ENCODE results near the gene GALR2.
A peak's percentile ranks its signal among the peaks of the same experiment; 100 is the strongest.
"Not testable (repeated sequence)": the region's sequence is repeated elsewhere in the genome, so short reads cannot be mapped to it uniquely, and the experiment has no call there.

Gene GALR2

GRCh38 chr17:76049836-76050537, 24.6 kb upstream of the GALR2 start:
- DNase-seq (ENCODE audit: low read depth), result no peak

- no peak for DNase-seq (ENCODE audit: low read depth)
These were observed 23.8 kb upstream of the GALR2 start for GRCh38 chr17:76050538-76051467.

GRCh38 chr17:76051561-76051960, 23.0 kb upstream of the GALR2 start:
- DNase-seq (ENCODE audit: low read depth), result no peak

- DNase-seq (ENCODE audit: low read depth), result peak; percentile 69
These were observed 21.1 kb upstream of the GALR2 start for GRCh38 chr17:76053246-76054111.

GRCh38 chr17:76054112-76054476, 20.5 kb upstream of the GALR2 start:
- DNase-seq (ENCODE audit: low read depth), result peak; percentile 30

GRCh38 chr17:76056882-76057281, 17.7 kb upstream of the GALR2 start:
- DNase-seq (ENCODE audit: low read depth), result no peak

- DNase-seq (ENCODE audit: low read depth), result not testable (repeated sequence)
These were observed 16.3 kb upstream of the GALR2 start for GRCh38 chr17:76058264-76058663.

GRCh38 chr17:76063875-76064546, 10.6 kb upstream of the GALR2 start:
- no peak for DNase-seq (ENCODE audit: low read depth)

GRCh38 chr17:76065775-76066174, 8.8 kb upstream of the GALR2 start:
- no peak for DNase-seq (ENCODE audit: low read depth)

- no peak for DNase-seq (ENCODE audit: low read depth)
These were observed 2.9 kb upstream of the GALR2 start for GRCh38 chr17:76071531-76072147.

- DNase-seq (ENCODE audit: low read depth), result peak; percentile 94
These were observed 2.3 kb upstream of the GALR2 start, which contains the start of gene SRP68 for GRCh38 chr17:76072148-76072858. Gene SRP68 (minus strand): TSS chr17:76072517. CDS start chr17:76072491, 26 bp downstream.

- DNase-seq (ENCODE audit: low read depth), result no peak
These were observed 974 bp downstream of the GALR2 start for GRCh38 chr17:76075364-76076145.

GRCh38 chr17:76076146-76076764, 1.7 kb downstream of the GALR2 start:
- no peak for DNase-seq (ENCODE audit: low read depth)

GRCh38 chr17:76076765-76077583, 2.4 kb downstream of the GALR2 start:
- DNase-seq (ENCODE audit: low read depth), result no peak

- no peak for DNase-seq (ENCODE audit: low read depth)
These were observed 3.1 kb downstream of the GALR2 start for GRCh38 chr17:76077584-76078110.

GRCh38 chr17:76078370-76078769, 3.8 kb downstream of the GALR2 start:
- DNase-seq (ENCODE audit: low read depth), result not testable (repeated sequence)

- DNase-seq (ENCODE audit: low read depth), result no peak
These were observed 4.4 kb downstream of the GALR2 start, which contains the start of gene ZACN for GRCh38 chr17:76078860-76079534. Gene ZACN (plus strand): TSS chr17:76079182. CDS start chr17:76079265, 83 bp downstream.
